HG03196 (cell line): ENCODE data around the gene BEAN1.

Source experiments
- ATAC-seq: cut with Tn5 transposase; IDR thresholded peaks from one replicate; pipeline ENCODE4 v1.9.1; 2021; ENCODE audit not compliant: unreplicated experiment

The BEAN1 gene

GRCh38 chr16:66418165-66418962 lies 8.7 kb upstream of the BEAN1 start:
- no peak for ATAC-seq

DNA sequence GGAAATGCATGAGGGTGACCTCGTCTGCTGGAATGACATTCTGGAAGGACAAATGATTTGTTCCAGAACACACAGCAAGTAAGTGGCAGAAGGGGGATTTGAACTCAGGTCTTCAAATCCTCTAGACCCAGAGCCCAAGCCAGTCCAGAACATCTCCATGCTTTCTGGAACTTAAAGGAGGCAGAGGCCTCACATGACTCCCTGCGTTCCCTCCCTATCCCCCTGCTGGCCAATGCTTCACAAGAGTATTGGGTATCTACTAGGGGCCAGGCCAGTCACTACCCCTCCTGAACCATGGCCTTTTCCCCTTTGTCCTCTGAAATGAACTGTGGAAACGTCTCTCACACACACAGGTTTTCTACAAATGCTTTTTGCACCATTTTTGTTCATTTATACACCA lies 7.6 kb upstream of the BEAN1 start:
- ATAC-seq: no peak

DNA sequence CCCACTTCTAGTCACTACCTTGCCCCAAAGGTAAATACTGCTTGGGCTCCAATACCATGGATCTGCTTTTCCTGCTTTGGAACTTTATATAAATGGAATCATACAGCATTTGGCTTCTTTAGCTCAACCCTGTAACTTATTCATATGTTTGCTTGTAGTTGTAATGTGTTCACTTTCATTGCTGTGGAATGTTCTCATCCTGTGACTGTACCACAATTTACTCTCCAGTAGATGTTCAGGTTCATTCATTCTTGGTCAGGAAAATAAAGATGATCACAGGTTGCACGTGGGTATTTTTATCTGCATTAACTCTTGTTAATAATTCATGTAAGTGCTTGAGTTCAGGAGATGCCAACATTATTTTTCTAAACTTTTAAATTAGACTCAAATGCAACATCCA lies 6.7 kb upstream of the BEAN1 start:
- no peak for ATAC-seq

- no peak for ATAC-seq
Measured at GRCh38 chr16:66421891-66422290, 5.2 kb upstream of the BEAN1 start.

- no peak for ATAC-seq
Measured at GRCh38 chr16:66422366-66422765, 4.7 kb upstream of the BEAN1 start.

DNA sequence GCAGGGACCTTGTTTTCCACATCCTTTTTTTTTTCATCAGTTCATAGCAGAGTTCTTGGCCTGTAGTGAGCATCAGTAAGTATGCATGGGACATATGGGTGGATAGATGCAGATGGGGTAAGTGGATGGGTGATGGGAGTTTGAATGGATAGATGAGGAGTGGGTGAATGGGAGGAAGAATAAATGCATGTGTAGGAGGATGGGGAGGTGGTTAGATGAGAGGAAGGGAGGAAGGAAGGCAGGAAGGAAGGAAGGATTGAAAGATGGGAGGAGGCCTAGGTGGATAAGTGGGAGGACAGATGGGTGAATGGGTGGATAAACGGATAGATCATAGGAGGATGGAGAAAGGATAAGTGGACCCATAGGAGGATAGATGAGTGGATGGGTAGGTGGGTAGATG lies 3.9 kb upstream of the BEAN1 start:
- ATAC-seq: no peak

GRCh38 chr16:66425651-66426050 lies 1.4 kb upstream of the BEAN1 start:
- no peak for ATAC-seq

- ATAC-seq: no peak
Measured at GRCh38 chr16:66426112-66427035, 721 bp upstream of the BEAN1 start.

- ATAC-seq: no peak
Measured at GRCh38 chr16:66427871-66428681, 981 bp downstream of the BEAN1 start.

- ATAC-seq: no peak
Measured at GRCh38 chr16:66428682-66429251, 1.7 kb downstream of the BEAN1 start.

GRCh38 chr16:66429290-66429962 lies 2.3 kb downstream of the BEAN1 start:
- ATAC-seq: no peak

DNA sequence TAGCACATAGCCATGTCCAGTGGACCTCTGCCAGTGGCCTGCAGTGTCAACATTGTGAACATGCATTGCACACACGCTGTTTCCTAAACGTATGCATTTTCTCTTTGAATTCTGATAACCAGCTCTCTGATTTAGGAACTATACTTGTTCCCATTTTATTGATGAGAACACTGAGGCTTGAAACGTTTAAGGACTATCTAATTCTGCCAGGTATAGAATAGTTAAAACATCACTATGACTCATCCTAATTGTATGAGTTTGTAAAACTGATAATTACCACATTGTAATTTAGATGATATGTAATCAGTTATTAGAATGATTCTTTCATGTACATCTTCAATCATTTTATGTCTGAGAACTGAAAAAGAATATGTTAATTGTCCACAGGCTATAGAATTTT lies 3.1 kb downstream of the BEAN1 start:
- no peak for ATAC-seq

- ATAC-seq: no peak
Measured at GRCh38 chr16:66431760-66432159, 4.7 kb downstream of the BEAN1 start.

DNA sequence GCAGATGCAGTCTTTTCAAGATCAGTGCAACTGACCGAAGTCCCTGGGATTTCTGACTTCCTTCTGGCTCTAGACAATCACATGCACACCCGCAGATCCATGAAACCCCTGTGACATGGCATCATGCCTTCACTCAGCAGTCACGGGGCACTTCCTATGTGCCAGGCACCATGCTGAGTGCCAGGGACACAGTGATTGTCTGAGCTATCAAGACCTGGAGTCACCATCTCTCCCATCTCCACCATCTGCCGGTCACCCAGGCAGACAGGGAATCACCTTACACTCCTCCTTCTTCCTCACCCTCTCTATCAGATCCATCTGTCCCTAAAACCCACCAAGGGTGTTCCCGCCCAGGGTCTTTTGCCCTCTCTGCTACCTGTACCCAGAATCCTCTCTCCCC lies 5.3 kb downstream of the BEAN1 start:
- ATAC-seq: no peak

GRCh38 chr16:66434619-66435430 lies 7.7 kb downstream of the BEAN1 start:
- ATAC-seq: no peak

DNA sequence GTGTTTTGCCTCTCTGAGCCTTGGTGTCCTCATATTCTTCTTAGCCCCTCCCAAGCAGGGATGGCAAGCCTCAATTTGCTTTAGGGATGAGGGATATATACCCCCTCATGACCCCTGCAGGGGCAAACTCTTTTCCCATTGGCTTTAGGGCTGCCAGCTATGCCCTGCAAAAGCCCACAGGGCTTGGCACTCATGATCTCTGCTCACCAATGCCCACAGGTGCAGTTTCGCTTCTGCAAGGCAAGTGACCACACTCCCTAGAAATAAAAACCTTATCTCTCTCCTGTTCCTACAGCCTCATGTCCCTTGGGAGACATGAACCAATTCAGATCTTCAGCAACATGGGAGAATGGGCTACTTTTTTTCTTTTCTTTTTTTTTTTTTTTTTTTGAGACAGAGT lies 8.8 kb downstream of the BEAN1 start:
- no peak for ATAC-seq

DNA sequence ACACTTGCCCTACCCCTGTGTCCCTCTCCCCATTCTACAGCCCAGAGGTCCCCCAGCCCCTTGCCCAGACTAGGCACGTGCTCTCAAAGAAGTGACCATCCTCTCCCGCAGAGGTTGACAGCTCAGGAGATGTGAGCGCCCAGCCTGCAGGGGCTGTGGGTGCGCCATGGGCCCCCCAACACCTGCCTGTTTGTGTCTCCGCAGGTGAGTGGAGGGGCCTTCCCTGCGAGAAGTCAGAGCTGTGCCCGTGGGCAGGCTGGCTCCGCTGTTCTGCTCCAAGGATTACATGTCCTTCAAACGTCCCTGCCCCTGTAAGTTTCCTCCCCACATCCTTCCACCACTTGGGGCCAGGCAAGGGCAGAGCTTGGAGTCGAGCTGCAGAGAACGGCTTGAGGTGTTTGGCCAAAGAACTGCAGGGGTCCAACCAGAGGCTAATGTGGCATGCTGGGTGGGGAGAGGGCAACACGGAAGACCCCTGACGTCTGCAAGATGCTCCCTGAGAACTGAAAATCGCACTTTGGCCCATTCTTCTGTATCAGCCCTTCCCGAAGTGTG lies 10.4 kb downstream of the BEAN1 start:
- no peak for ATAC-seq

GRCh38 chr16:66438536-66438935 lies 11.4 kb downstream of the BEAN1 start:
- no peak for ATAC-seq

- no peak for ATAC-seq
Measured at GRCh38 chr16:66439051-66439730, 12.1 kb downstream of the BEAN1 start.
